GM23338 (cell line): ENCODE measurements around the gene KIAA1671. TPM values are rescaled to one million over a fixed set of nuclear protein-coding genes. Genes with fewer than 3 reads are reported as not detected.

Experiments used
- ATAC-seq: fragments of 200-7000 bp; cut with Tn5 transposase; 3 replicates; pipeline ENCODE4 v1.9.1; 2020
- DNase-seq: peaks from one replicate; pipeline ENCODE4 v3.0.0-alpha.2; 2015; ENCODE audit warnings: low spot score
- H2AFZ ChIP-seq: fragments of 200-600 bp; sonication (generic); 2 replicates; pipeline ENCODE4 v1.8.0; 2016; ENCODE audit warnings: antibody characterized with exemption, mild to moderate bottlenecking, moderate library complexity
- H3F3A ChIP-seq: fragments of 200-600 bp; sonication (generic); replicated peaks from 2 replicates; pipeline ENCODE4 v1.8.0; 2017; ENCODE audit warnings: antibody characterized with exemption, mixed run types, low read depth
- H3K27ac ChIP-seq: fragments of 200-600 bp; sonication (generic); 2 replicates; pipeline ENCODE4 v1.6.1; 2016; ENCODE audit warnings: low read depth
- H3K27me3 ChIP-seq: fragments of 200-600 bp; sonication (generic); 2 replicates; pipeline ENCODE4 v1.8.0; 2016; ENCODE audit warnings: mild to moderate bottlenecking, mixed run types, moderate library complexity; ENCODE audit not compliant: insufficient read depth
- H3K36me3 ChIP-seq: fragments of 200-600 bp; sonication (generic); 2 replicates; pipeline ENCODE4 v1.8.0; 2016; ENCODE audit warnings: mild to moderate bottlenecking; ENCODE audit not compliant: insufficient read depth
- H3K4me1 ChIP-seq: fragments of 200-600 bp; sonication (generic); 2 replicates; pipeline ENCODE4 v1.8.0; 2016; ENCODE audit warnings: mild to moderate bottlenecking, moderate library complexity; ENCODE audit not compliant: insufficient read depth
- H3K4me2 ChIP-seq: fragments of 200-600 bp; sonication (generic); 2 replicates; pipeline ENCODE4 v1.7.1; 2017; ENCODE audit warnings: mixed run types
- H3K4me3 ChIP-seq: fragments of 200-600 bp; sonication (generic); 2 replicates; pipeline ENCODE4 v1.6.1; 2016; ENCODE audit warnings: mixed run types
- H3K79me2 ChIP-seq: fragments of 200-600 bp; sonication (generic); replicated peaks from 2 replicates; pipeline ENCODE4 v1.8.0; 2017; ENCODE audit warnings: mild to moderate bottlenecking; ENCODE audit not compliant: insufficient read depth
- H3K9me2 ChIP-seq: fragments of 200-600 bp; sonication (generic); 2 replicates; pipeline ENCODE4 v1.8.0; 2017; ENCODE audit not compliant: insufficient read depth
- H4K20me1 ChIP-seq: fragments of 200-600 bp; sonication (generic); replicated peaks from 2 replicates; pipeline ENCODE4 v1.8.0; 2017; ENCODE audit warnings: mild to moderate bottlenecking; ENCODE audit not compliant: insufficient read depth
- H3K27ac Mint-ChIP-seq: 2 replicates; pipeline ENCODE4 v1.8.0; 2020; ENCODE audit warnings: inconsistent platforms, mild to moderate bottlenecking, moderate library complexity, mixed read lengths
- H3K27me3 Mint-ChIP-seq: 3 replicates; pipeline ENCODE4 v1.8.0; 2022; ENCODE audit warnings: low read depth, mild to moderate bottlenecking, moderate library complexity, mixed read lengths, inconsistent platforms; ENCODE audit not compliant: insufficient read depth, poor library complexity
- H3K36me3 Mint-ChIP-seq: 3 replicates; pipeline ENCODE4 v1.8.0; 2021; ENCODE audit warnings: low read depth, mild to moderate bottlenecking, inconsistent platforms, moderate library complexity, mixed read lengths
- H3K4me1 Mint-ChIP-seq: 3 replicates; pipeline ENCODE4 v1.8.0; 2020; ENCODE audit warnings: mild to moderate bottlenecking, inconsistent platforms, mixed read lengths
- H3K4me3 Mint-ChIP-seq: 3 replicates; pipeline ENCODE4 v1.8.0; 2021; ENCODE audit warnings: moderate library complexity, mild to moderate bottlenecking, inconsistent platforms, mixed read lengths
- H3K9me3 Mint-ChIP-seq: 3 replicates; pipeline ENCODE4 v1.8.0; 2020; ENCODE audit warnings: moderate library complexity, mild to moderate bottlenecking, inconsistent platforms, mixed read lengths
- CREB1 ChIP-seq: fragments of 250-450 bp; sonication (Bioruptor Pico); IDR thresholded peaks from 2 replicates; pipeline ENCODE4 v1.5.0; 2020; ENCODE audit warnings: low read depth, mild to moderate bottlenecking, moderate library complexity
- CTCF ChIP-seq, 2 experiments: fragments of 200-600 bp in 1 of 2; sonication (generic) in 1 of 2; conservative IDR thresholded peaks; 2 replicates each; pipeline versions ENCODE4 v1.5.1 to v1.6.1; 2016 to 2017; ENCODE audit warnings: antibody characterized with exemption in 2 of 2, low read depth in 2 of 2, mild to moderate bottlenecking in 2 of 2, moderate library complexity in 1 of 2
- ETS1 ChIP-seq: IDR thresholded peaks from 2 replicates; pipeline ENCODE4 v1.6.1; 2016; ENCODE audit warnings: antibody characterized with exemption
- EZH2 ChIP-seq: fragments of 200-600 bp; sonication (generic); IDR thresholded peaks from one replicate; pipeline ENCODE4 v1.8.0; 2017; ENCODE audit warnings: antibody characterized with exemption, mild to moderate bottlenecking, low read depth; ENCODE audit not compliant: unreplicated experiment
- EZH2phosphoT487 ChIP-seq: fragments of 200-600 bp; sonication (generic); IDR thresholded peaks from one replicate; pipeline ENCODE4 v1.8.1; 2018; ENCODE audit warnings: antibody characterized with exemption; ENCODE audit not compliant: unreplicated experiment
- JUNB ChIP-seq: IDR thresholded peaks from one replicate; pipeline ENCODE4 v1.6.1; 2016; ENCODE audit warnings: antibody characterized with exemption; ENCODE audit not compliant: unreplicated experiment
- NANOG ChIP-seq: IDR thresholded peaks from 2 replicates; pipeline ENCODE4 v1.6.1; 2016; ENCODE audit warnings: antibody characterized with exemption, borderline replicate concordance
- POLR2AphosphoS5 ChIP-seq: IDR thresholded peaks from 2 replicates; pipeline ENCODE4 v1.6.1; 2016; ENCODE audit warnings: antibody characterized with exemption, low read depth
- REST ChIP-seq: IDR thresholded peaks from one replicate; pipeline ENCODE4 v1.6.1; 2018; ENCODE audit warnings: antibody characterized with exemption; ENCODE audit not compliant: unreplicated experiment
- STAT1 ChIP-seq: IDR thresholded peaks from one replicate; pipeline ENCODE4 v1.6.1; 2016; ENCODE audit warnings: antibody characterized with exemption; ENCODE audit not compliant: unreplicated experiment
- ZNF114 ChIP-seq: fragments of 250-450 bp; sonication (Bioruptor Pico); IDR thresholded peaks from 2 replicates; pipeline ENCODE4 v1.5.0; 2020; ENCODE audit warnings: mild to moderate bottlenecking, moderate library complexity
- ZNF331 ChIP-seq: fragments of 250-450 bp; sonication (Bioruptor Pico); IDR thresholded peaks from 2 replicates; pipeline ENCODE4 v1.5.0; 2020; ENCODE audit warnings: low read depth, mild to moderate bottlenecking, moderate library complexity
- ZNF462 ChIP-seq: fragments of 250-450 bp; sonication (Bioruptor Pico); IDR thresholded peaks from 2 replicates; pipeline ENCODE4 v1.5.0; 2020; ENCODE audit warnings: mild to moderate bottlenecking, moderate library complexity
- polyA plus RNA-seq: library from polyadenylated mRNA; unstranded; fragments of >200 nt; fragmentation: Nextera tagmentation; extraction: Ambion mirVana; gene quantifications from 2 replicates; pipeline ENCODE4 v1.2.1, GENCODE V29; 2016
- total RNA-seq: library from RNA; depleted of rRNA; stranded (reverse); fragments of >200 nt; shearing (Covaris generic); gene quantifications from 2 replicates; pipeline ENCODE4 v1.2.3, GENCODE V29; 2014

The KIAA1671 gene
- total and polyA plus RNA-seq, 2 experiments from 2014 or later: 6.1 to 27.2 TPM

GRCh38 chr22:25094579-25094978, 142.1 kb downstream of the KIAA1671 start:
- H4K20me1 ChIP-seq: no peaks in the 10 kb centered on the region; the same call in 1 of the 2 replicates
- H3K27ac ChIP-seq: no peak overlapping the region
- H3F3A ChIP-seq: no peaks in the 10 kb centered on the region
- ATAC-seq (no peak), DNase-seq (no peak)
- no peaks in the 10 kb centered on the region for H3K27me3 ChIP-seq
- H3K79me2 ChIP-seq: no peaks in the 10 kb centered on the region
- no peak overlapping the region for H2AFZ ChIP-seq
- Mint-ChIP-seq H3K4me1 (peaks cover 17% of the 10 kb centered on the region), H3K9me3 (no peaks in the 10 kb centered on the region), H3K27ac (peak overlapping the region; percentile 74; the same call in 1 of the 2 replicates), H3K27me3 (no peaks in the 10 kb centered on the region), H3K4me3 (no peak overlapping the region), H3K36me3 (no peaks in the 10 kb centered on the region; the same call in 2 of the 3 replicates)
- H3K4me3 ChIP-seq: no peak overlapping the region
- no peak for TF ChIP-seq POLR2AphosphoS5
- TF ChIP-seq NANOG: no peak
- TF ChIP-seq REST: no peak
- TF ChIP-seq EZH2phosphoT487: no peak
- no peak for TF ChIP-seq STAT1
- no peak for TF ChIP-seq ZNF462 (CRISPR knock-in tag)
- TF ChIP-seq CTCF (conservative IDR thresholded peaks at IDR 0.05; ENCODE audit: low read depth in 2 of 2): no peak
- no peak for TF ChIP-seq JUNB
- TF ChIP-seq ZNF331 (CRISPR knock-in tag): no peak
- no peak for TF ChIP-seq CREB1
- no peak for TF ChIP-seq EZH2
- no peak for TF ChIP-seq ETS1
- no peak for TF ChIP-seq ZNF114
- no peaks in the 10 kb centered on the region for H3K4me1 ChIP-seq
- H3K9me2 ChIP-seq: no peaks in the 10 kb centered on the region
- H3K36me3 ChIP-seq: no peaks in the 10 kb centered on the region
- no peak overlapping the region for H3K4me2 ChIP-seq
